Fibroblast of pulmonary artery (primary cell): ENCODE measurements around the gene TTC1.
A peak's percentile ranks its signal among the peaks of the same experiment; 100 is the strongest.
"Not testable (repeated sequence)": the region's sequence is repeated elsewhere in the genome, so short reads cannot be mapped to it uniquely, and the experiment has no call there.

Experiments
- DNase-seq: peaks from one replicate; pipeline ENCODE4 v3.0.0-alpha.2; 2010; ENCODE audit warnings: low read depth
- H3K4me3 ChIP-seq: replicated peaks from 2 replicates; pipeline ENCODE4 v1.5.1; 2011; ENCODE audit warnings: low read depth, mild to moderate bottlenecking, control low read depth, low read length, moderate library complexity
- CTCF ChIP-seq: IDR thresholded peaks from 2 replicates; pipeline ENCODE4 v1.5.1; 2011; ENCODE audit warnings: mild to moderate bottlenecking, control low read depth, low read length, inconsistent platforms; ENCODE audit errors: missing control alignments

Gene TTC1

GRCh38 chr5:159993194-159993593, 15.7 kb upstream of the TTC1 start:
- H3K4me3 ChIP-seq, result no peak overlapping the region
- no peak for TF ChIP-seq CTCF
- DNase-seq, result no peak

GRCh38 chr5:159995907-159996306, 13.0 kb upstream of the TTC1 start:
- H3K4me3 ChIP-seq, result no peak overlapping the region
- DNase-seq, result no peak
- no peak for TF ChIP-seq CTCF

- TF ChIP-seq CTCF, result no peak
- H3K4me3 ChIP-seq, result no peak overlapping the region
- no peak for DNase-seq
Observed at GRCh38 chr5:160001457-160001856, 7.5 kb upstream of the TTC1 start.

GRCh38 chr5:160007514-160007913, 1.4 kb upstream of the TTC1 start:
- no peak for TF ChIP-seq CTCF
- H3K4me3 ChIP-seq, result no peak overlapping the region
- no peak for DNase-seq

GRCh38 chr5:160008529-160008876, 436 bp upstream of the TTC1 start:
- peak overlapping the region; percentile 90 for H3K4me3 ChIP-seq
- not testable (repeated sequence) for DNase-seq

GRCh38 chr5:160009591-160009989, 651 bp downstream of the TTC1 start:
- no peak for TF ChIP-seq CTCF
- DNase-seq, result no peak
- peak overlapping the region; percentile 90 for H3K4me3 ChIP-seq

- no peak overlapping the region for H3K4me3 ChIP-seq
- TF ChIP-seq CTCF, result no peak
- DNase-seq, result no peak
Observed at GRCh38 chr5:160011471-160011870, 2.5 kb downstream of the TTC1 start.

GRCh38 chr5:160014197-160014596, 5.3 kb downstream of the TTC1 start:
- DNase-seq, H3K4me3 ChIP-seq: not testable (repeated sequence)
